H1 (cell line): ENCODE results near the gene SYP.

ENCODE experiments used
- BACH1 ChIP-seq: IDR thresholded peaks from 2 replicates; pipeline ENCODE4 v1.6.1; 2012; ENCODE audit warnings: low read length, improper control_type of control experiment
- CHD2 ChIP-seq: IDR thresholded peaks from 2 replicates; pipeline ENCODE4 v1.6.1; 2012; ENCODE audit warnings: low read length, improper control_type of control experiment
- CTCF ChIP-seq, 3 experiments: IDR thresholded peaks; 1 replicate in 2 of 3; 2 replicates in 1 of 3; pipeline versions ENCODE4 v1.5.1 to v1.6.1; 2011; ENCODE audit warnings: low read length in 3 of 3, mild to moderate bottlenecking in 3 of 3, inconsistent platforms in 2 of 3, low read depth in 1 of 3, moderate library complexity in 1 of 3; ENCODE audit not compliant: insufficient read depth in 1 of 3; ENCODE audit errors: control extremely low read depth in 1 of 3
- HDAC2 ChIP-seq, 2 experiments: fragments of 300-600 bp in 1 of 2; sonication (generic) in 1 of 2; IDR thresholded peaks; 2 replicates each; pipeline ENCODE4 v1.6.1; 2011 to 2012; ENCODE audit warnings: low read depth in 2 of 2, low read length in 2 of 2, mild to moderate bottlenecking in 2 of 2, moderate library complexity in 2 of 2, borderline replicate concordance in 1 of 2, inconsistent platforms in 1 of 2
- JUN ChIP-seq: IDR thresholded peaks from 2 replicates; pipeline ENCODE4 v1.6.1; 2011; ENCODE audit warnings: low read depth, mild to moderate bottlenecking, improper control_type of control experiment, low read length
- POLR2A ChIP-seq, 2 experiments: IDR thresholded peaks; 1 replicate in 1 of 2; 2 replicates in 1 of 2; pipeline ENCODE4 v1.6.1; 2011; ENCODE audit warnings: low read depth in 2 of 2, low read length in 2 of 2, mild to moderate bottlenecking in 2 of 2; ENCODE audit errors: control extremely low read depth in 1 of 2

GRCh38 chrX:49228185-49228584 is 28.2 kb upstream of the SYP start:
- TF ChIP-seq BACH1, result no peak
- TF ChIP-seq POLR2A (IDR thresholded peaks at IDR 0.05; ENCODE audit: control extremely low read depth in 1 of 2, low read depth in 2 of 2, low read length in 2 of 2), result no peak
- TF ChIP-seq CHD2, result no peak
- no peak for TF ChIP-seq CTCF (IDR thresholded peaks at IDR 0.05; ENCODE audit: control extremely low read depth in 1 of 3, insufficient read depth in 1 of 3, low read depth in 1 of 3, low read length in 3 of 3)
- no peak for TF ChIP-seq HDAC2 (IDR thresholded peaks at IDR 0.05; ENCODE audit: borderline replicate concordance in 1 of 2, low read depth in 2 of 2, low read length in 2 of 2)
- no peak for TF ChIP-seq JUN
